Right ventricle myocardium inferior (tissue), 1 donor: Measurements from ENCODE around the gene TNFSF9. TPM values are rescaled to one million over a fixed set of nuclear protein-coding genes. Genes with fewer than 3 reads are reported as not detected.

ENCODE experiments used
- ATAC-seq: fragments of 200-7000 bp; cut with Tn5 transposase; one replicate; pipeline ENCODE4 v1.9.1; 2020; ENCODE audit warnings: mild to moderate bottlenecking, moderate library complexity
- DNase-seq: peaks from one replicate; pipeline ENCODE4 v3.0.0; 2021; ENCODE audit errors: missing footprints
- intact Hi-C: fragments of 100-400 bp; cut with DNase I; formaldehyde crosslinking; loops from one replicate; pipeline ENCODE4 v1.11.0; 2022
- long read RNA-seq: library from polyadenylated mRNA; unstranded; transcript quantifications from one replicate; pipeline ENCODE4 v2.0.0, GENCODE V29; 2021
- total RNA-seq: library from RNA; stranded (reverse); fragmentation: NEBNext Ultra II Directional; extraction: Animal tissue kit (Norgen Biotek cat#: 25700); gene quantifications from one replicate; pipeline ENCODE4 v1.2.1, GENCODE V29; 2021
- donor health status: DM: no; HTN: yes; CAD: no; lungs with severe emphysema.

The TNFSF9 gene
- total RNA-seq, result 0.78 TPM
- long read RNA-seq, partial matches to known transcripts, result 0 of 2 reads
- long read RNA-seq, other reads (novel, unspliced or antisense), result 0 of 2 reads

GRCh38 chr19:6530386-6531162 lies at the start of gene TNFSF9:
TNFSF9 (plus strand) TSS chr19:6531026; CDS start chr19:6531037, 11 bp downstream.
- intact Hi-C loops, result no loop called here
- ATAC-seq, result peak; percentile 96
- DNase-seq, result peak; percentile 94

GRCh38 chr19:6481541-6482342 lies 49.1 kb upstream of the TNFSF9 start, which contains the start of gene DENND1C:
DENND1C (minus strand) TSS chr19:6481787; CDS start chr19:6481695, 92 bp downstream.
- peak; percentile 75 for DNase-seq
- intact Hi-C loops, result no loop called here
- ATAC-seq, result peak; percentile 54

GRCh38 chr19:6482343-6482686 lies 48.5 kb upstream of the TNFSF9 start:
- ATAC-seq (no peak), DNase-seq (no peak)
- intact Hi-C loops, result no loop called here

DNA sequence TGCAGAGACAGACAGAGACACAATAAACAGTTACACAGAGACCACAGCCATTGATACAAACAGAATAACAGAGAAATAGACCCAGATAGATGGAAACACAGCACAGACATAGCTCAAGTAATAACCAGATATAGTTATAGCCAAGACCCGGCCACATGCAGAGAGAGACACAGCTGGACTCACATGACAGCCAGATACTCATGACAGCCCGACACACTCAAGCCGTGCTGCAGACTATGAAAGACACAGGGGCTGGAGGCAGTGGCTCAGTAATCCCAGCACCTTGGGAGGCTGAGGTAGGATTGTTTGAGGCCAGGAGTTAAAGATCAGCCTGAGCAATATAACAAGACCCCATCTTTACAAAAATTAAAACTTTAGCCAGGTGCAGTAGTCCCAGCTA lies 47.6 kb upstream of the TNFSF9 start:
- ATAC-seq (no peak), DNase-seq (no peak)
- intact Hi-C loops, result no loop called here

DNA sequence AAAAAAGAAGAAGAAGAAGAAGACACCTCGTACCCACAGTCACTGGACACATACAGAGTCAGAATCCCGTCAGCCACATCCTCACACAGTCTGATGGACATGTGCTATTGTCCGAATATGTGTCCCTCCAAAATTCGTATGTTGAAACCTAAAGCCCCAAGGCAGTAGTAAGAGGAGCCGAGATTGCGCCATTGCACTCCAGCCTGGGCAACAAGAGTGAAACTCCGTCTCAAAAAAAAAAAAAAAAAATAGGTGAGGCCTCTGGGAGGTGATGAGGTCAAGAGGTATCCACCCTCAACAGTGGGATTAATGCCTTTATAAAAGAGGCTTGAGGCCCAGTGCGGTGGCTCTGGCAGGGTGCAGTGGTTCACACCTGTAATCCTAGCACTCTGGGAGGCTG lies 46.6 kb upstream of the TNFSF9 start:
- ATAC-seq, result no peak
- intact Hi-C loops, result no loop called here
- no peak for DNase-seq

DNA sequence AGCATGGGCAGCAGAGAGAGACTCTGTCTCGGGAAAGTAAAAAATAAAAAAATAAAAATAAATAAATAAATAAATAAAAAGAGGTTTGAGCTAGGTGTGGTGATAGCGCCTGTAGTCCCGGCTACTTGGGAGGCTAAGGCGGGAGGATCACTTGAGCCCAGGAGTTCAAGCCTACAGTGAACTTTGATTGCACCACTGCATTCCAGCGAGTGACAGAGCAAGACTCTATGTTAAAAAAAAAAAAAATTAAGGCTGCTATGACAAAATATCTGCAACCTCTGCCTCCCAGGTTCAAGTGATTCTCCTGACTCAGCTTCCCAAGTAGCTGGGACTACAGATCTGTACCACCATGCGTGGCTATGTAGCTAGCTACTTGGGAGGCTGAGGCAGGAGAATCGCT lies 46.0 kb upstream of the TNFSF9 start:
- no peak for DNase-seq
- no peak for ATAC-seq
- intact Hi-C loops, result no loop called here

GRCh38 chr19:6489278-6490061 lies 41.4 kb upstream of the TNFSF9 start:
- no peak for DNase-seq
- ATAC-seq, result no peak
- intact Hi-C loops, result no loop called here

- intact Hi-C loops, result no loop called here
- ATAC-seq (no peak), DNase-seq (no peak)
Observed at GRCh38 chr19:6490134-6490533, 40.7 kb upstream of the TNFSF9 start.

DNA sequence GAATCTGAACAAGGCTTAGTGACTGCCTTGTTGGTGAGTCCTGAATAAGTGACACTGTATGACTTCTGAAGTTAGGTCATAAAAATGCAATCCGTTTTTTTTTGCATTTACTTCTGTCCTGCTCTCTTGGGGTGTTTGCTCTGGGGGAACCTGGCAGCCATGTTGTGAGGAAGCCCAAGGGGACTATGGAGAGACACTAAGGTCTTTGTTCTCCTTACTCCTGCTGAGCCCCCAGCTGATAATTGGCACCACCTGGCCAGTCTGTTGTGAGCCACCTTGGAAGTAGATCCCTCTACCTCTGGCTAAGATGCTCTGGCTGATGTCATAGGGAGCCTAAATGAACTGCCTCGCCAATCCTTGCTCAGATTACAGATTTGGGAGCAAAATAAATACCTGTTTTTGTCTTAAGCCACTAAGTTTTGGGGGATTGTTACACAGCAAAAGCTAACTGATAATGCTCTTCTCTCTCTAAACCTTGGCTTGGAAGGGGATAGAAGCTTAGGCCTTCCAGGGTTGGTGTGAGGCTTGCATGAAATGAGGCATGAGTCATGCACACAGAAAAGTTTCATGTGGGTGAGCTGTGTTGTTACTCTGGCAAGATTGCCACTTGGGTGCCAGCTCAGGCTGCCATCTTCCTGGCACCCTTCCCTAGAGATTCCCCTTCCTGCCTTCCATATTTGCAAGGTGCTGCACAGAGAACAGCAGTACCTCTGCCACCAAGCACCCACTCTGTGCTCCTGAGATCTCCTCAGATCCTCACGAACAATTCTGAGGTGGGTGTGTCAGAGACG lies 38.8 kb upstream of the TNFSF9 start:
- ATAC-seq (no peak), DNase-seq (no peak)
- intact Hi-C loops, result no loop called here

GRCh38 chr19:6494438-6495036 lies 36.3 kb upstream of the TNFSF9 start:
- ATAC-seq (no peak), DNase-seq (no peak)
- intact Hi-C loops, result no loop called here

- ATAC-seq (no peak), DNase-seq (no peak)
- intact Hi-C loops, result no loop called here
Observed at GRCh38 chr19:6495947-6496346, 34.9 kb upstream of the TNFSF9 start.

DNA sequence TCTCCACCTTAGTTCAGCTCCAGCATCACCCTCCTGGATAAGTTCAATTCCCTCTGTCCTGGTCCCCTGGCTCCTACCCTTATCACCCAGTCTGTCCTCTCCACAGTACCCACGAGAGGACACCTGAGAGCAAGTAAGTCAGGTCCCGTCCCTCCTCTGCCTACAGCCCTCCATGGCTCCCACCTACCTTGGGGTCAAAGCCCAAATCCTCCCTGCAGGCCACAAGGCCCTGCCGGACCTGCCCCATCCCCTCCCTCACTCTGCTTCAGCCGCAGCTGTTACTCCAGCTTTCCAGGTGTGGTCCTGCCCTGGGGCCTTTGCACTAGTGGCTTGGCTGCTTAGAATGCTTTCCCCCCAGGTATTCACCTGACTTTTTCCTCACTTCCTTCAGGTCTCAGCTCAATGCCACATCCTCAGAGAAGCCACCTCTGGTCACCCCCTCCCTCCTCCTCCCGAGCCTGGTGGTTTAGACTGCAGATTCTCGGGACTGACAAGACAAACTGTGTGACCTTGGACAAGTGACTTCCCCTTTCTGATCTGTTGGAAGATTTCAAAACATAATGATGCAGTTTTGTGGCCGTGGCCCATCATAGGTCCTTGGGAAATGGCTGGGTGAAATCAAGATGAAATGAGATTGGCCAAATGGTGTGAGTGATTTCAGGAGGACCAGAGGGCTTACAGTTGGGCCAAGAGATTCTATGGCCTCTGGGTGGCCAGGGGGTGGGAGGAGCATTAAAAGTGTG lies 32.4 kb upstream of the TNFSF9 start:
- intact Hi-C loops, result no loop called here

DNA sequence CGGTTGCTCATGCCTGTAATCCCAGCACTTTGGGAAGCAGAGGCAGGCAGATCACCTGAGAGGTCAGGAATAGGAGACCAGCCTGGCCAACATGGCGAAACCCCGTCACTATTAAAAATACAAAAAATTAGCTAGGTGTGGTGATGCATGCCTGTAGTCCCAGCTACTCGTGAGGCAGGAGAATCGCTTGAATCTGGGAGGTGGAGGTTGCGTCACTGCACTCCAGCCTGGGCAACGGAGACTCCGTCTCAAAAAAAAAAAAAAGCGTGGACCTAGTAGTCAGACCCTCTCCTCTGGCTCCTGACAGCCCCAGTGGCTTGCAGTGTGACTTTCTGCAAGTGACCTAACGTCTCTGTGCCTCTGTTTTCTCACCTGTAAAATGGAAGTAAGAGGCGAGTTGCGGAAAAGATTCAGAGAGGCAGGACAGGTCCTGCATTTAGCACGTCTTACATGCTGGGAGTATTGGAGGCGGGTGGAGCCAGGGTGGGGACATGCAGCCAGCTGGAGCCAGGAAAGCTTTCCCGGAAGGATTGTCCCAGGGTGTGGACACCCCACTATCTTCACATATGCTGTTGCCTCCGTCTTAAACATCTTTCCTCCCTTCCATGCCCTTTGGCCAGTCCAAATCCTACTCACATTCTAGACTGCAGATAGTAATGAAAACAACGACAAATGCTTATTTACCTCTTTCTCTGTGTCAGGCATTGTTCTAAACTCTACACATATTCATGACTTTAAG lies 31.6 kb upstream of the TNFSF9 start:
- DNase-seq, result no peak

More for the DNA sequence above, 32.4 kb upstream of the TNFSF9 start:
- DNase-seq (no peak), ATAC-seq (no peak)

DNA sequence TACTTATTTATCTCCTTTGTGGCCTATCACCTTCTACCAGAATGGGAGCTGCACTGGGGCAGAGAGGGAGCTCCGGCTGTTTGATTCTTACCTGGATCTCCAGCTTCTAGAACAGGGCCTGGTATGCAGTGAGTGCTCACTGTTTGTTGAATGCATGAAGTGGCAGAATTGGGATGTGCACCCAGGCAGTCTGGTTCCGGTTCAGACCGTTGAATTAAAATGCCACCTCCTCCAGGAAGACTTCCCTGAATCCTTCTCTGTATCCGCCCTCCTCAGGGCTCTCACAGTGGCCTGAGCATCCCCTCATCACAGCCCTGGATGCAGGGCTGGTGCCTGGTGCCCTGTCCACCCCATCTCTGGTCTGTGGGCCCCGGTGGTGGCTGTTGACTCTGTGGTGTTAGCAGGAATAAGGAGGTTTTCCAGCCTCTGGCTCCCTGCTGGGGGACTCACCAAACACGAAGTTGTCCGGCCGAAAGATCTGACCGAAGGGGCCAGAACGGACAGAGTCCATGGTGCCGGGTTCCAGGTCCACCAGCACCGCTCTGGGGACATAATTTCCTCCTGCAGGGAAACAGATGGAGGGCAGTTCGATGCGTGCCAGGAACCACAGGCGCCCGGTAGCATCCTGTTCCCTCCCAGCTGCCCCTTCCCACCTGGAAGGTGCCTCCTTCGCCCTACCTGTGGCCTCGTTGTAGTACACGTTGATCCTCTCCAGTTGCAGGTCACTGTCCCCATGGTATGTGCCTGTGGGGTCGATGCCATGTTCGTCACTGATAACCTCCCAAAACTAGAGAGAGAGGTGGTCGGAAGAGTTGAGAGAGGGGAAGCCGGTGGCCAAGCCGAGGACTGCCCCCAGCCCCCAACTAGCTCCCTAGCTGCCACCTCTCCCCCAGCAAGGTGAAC lies 29.7 kb upstream of the TNFSF9 start:
- ATAC-seq (no peak), DNase-seq (no peak)
- intact Hi-C loops, result no loop called here

More for the DNA sequence above, 31.6 kb upstream of the TNFSF9 start:
- intact Hi-C loops, result no loop called here
- ATAC-seq, result no peak

DNA sequence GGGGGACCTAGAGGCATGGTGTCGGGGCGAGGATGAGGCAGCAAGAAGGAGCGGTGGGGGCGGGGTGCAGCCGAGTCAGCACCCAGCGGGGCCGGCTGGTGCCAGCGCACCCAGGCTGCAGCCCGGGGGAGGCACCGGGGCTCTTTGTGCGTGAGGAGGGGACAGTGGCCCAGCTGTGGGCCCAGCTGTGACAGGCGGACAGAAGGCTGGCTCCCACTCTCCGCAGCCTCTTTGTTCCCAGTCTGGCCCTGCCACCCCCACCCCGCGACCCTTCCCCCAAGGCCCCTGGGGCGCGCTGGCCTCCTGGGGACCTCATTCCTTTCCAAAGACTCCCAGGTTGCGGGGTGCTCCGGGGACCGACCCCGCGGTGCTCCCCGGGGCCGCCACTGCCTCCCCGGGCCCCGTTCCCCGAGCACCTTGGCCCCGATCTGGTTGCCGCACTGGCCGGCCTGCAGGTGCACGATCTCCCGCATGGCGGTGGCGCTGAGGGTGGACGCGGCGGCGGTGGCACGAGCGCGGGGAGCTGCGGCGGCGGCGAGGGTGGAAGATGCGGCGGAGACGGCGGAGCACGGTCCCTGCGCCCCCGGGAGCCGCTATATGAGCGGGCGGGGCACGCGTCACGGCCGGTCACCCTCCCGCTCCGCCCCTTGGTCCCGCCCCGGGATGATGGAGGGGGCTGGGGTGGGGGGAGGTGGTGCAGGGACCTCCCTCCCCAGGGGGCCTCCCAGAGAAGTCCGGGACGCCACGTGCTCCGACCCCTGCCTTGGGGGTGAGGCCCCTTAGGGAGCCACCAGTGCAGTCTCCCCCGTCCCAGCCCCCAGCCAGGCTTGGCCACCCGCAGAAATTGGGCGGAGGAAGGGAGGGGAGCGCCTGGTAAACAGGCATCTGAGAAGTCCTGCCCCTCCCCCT lies 28.8 kb upstream of the TNFSF9 start, which contains the start of gene TUBB4A:
Gene TUBB4A (minus strand): TSS at position 570 of the 909 bp plus-strand sequence. CDS start 97 bp downstream, at position 473.
- ATAC-seq (peak; percentile 73), DNase-seq (no peak)
- intact Hi-C loops, result no loop called here
